GM19193 (cell line): Measurements from ENCODE around the gene STAG2.

Source experiments
- POLR2A ChIP-seq: IDR thresholded peaks from 4 replicates; pipeline ENCODE4 v1.6.1; 2011; ENCODE audit not compliant: insufficient read depth, insufficient read length; ENCODE audit errors: extremely low read depth

Gene STAG2

DNA sequence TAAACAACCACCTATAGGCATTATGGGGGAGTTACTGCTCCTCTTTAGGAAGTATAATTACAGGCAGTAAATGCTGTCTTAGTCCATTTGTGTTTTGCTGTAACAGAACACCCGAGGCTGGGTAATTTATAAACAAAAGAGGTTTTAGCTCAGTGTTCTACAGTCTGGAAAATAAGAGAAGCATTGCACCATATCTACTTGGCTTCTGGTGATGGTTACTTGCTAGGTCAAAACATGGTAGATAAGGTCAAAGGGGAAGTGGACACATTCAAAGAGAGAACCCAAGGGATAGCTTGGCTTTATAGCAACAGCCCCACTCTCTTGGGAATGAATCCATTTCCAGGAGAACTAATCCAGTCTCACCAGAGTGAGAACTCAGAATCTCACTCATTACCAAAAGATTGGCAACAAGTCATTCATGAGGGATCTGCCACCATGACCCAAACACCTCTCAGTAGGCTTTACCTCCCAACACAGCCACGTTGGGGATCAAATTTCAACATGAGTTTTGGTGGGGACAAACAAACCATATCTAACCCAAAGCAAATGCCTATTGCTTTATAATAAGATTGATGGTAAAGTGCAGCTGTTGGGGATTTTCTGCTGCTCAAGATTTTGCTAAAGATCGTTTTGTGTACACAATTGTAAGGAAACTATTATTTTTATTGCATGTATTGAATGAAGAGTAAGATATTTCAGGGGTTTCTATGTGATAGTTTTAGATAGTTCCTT, 32.6 kb downstream of the STAG2 start:
- no peak for TF ChIP-seq POLR2A

DNA sequence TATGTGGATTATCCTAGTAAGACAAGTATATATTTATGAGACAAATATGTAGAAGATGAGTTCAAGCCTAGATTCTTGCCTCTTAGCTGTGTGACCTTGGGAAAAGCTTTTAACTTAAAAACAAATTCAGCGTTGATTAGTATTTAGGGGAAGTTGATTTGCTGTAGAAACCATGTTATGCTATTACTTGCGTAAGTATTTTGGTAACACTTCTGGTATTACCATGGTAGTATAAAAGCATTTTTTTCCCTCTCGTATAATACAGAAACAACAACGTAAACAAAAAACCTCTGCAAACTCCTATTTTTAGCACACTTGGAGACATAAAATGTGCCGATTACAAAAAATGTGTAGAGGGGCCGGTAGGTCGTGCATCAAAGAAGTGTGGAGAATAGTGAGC, 33.2 kb downstream of the STAG2 start:
- TF ChIP-seq POLR2A, result no peak

DNA sequence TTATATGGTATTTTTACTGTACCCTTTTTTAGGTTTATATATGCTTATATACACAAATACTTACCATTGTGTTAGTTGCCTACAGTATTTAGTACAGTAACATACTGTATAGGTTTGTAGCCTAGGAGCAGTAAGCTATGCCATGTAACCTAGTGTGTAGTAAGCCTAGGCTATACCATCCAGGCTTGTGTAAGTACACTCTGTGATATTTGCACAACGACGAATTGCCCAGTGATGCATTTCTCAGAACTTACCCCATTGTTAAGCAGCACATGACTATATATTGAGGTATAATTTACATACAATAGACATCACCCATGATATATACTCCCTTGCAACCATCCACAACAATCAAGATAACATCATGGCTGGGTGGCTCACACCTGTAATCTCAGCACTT, 40.1 kb downstream of the STAG2 start:
- no peak for TF ChIP-seq POLR2A

DNA sequence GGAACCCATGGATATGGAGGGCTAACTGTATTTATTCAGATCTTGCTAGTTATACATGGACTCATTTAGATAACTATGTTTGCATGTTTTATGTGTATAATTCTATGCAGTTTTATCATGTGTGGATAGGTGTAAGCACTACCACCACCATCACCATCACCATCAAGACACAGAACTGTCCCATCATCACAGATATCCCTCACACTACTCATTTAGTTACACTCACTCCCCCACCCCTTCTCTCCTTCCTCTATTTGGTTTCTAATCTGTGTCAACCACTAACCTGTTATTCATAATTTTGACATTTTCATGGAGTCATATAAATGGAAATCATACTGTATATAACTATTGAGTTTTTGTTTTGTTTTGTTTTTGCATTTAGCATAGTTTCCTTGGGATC, 43.7 kb downstream of the STAG2 start:
- TF ChIP-seq POLR2A, result no peak

DNA sequence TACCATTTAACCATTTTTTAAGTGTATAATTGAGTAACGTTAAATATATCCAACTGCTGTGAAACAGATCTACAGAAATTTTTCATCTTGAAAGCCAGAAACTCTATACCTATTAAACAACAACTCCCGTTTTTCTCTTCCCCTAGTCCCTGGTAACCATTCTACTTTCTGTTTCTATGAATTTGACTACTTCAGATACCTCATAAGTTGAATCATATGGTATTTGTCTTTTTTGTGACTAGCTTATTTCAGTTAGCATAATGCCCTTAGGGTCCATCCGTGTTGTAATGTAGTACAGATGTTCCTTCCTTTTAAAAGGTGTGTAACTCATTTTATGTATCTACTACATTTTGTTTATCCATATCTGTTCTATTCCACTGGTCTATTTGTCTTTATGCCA, 48.7 kb downstream of the STAG2 start:
- no peak for TF ChIP-seq POLR2A

DNA sequence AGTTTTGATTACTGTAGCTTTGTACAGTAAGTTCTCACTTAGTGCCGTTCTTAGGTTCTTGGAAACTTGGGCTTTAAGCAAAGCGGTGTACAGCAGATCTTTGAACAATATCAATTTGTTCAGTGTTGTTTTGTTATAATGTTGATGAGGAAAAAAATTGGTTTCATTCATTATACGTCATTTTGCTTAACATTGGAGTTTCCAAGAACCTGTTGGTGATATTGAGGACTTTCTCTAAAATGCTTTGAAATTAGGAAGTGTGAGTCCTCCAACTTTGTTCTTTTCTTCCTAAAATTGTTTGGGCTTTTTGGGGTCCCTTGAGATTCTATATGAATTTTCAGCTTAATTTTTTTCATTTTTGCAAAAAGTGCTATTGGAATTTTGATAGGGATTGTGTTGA, 49.1 kb downstream of the STAG2 start:
- TF ChIP-seq POLR2A, result no peak

DNA sequence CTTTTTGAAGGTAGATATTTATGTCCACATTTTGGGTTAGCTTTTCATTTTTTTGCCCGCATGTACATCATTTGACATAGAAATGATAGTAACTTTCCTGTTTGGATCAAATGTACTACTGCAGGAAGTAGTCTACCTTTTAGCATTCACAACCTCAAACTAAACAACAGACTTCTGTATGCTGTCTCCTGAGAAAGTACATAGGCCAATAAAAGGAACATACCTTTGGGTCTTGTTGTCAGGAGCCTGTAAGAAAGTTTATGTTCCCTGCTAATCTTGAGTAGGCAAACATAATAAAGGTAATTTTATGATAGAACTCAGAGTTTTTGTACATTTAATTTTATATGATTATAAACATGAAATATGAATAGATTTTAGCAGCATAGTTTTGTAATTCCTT, 54.2 kb downstream of the STAG2 start:
- no peak for TF ChIP-seq POLR2A

- TF ChIP-seq POLR2A, result no peak
These were observed 55.3 kb downstream of the STAG2 start for GRCh38 chrX:124016825-124017224.

- TF ChIP-seq POLR2A, result no peak
These were observed 56.5 kb downstream of the STAG2 start for GRCh38 chrX:124018023-124018422.

DNA sequence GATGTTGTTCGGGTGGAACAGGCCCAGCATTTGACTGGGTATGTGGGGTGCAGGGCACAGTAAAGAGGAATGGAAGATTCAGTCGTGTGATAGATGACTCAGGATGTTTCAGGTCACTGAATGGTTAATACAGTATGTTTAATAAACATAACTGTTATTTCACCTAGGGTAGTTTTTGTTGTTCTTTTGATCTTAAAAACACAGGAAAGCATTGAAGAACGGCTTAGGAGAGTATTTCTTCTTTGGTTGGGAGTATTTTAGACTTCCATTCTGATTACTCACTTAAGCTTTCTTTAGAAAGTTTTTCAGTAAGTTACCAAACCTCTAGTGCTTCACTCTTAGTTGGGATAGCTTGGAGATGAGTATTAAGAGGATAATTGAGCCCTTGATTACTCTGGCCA, 62.3 kb downstream of the STAG2 start:
- no peak for TF ChIP-seq POLR2A

GRCh38 chrX:124026529-124026928, 65.0 kb downstream of the STAG2 start:
- TF ChIP-seq POLR2A, result no peak

GRCh38 chrX:124028182-124028581, 66.7 kb downstream of the STAG2 start:
- no peak for TF ChIP-seq POLR2A

- TF ChIP-seq POLR2A, result no peak
These were observed 69.0 kb downstream of the STAG2 start for GRCh38 chrX:124030520-124030919.

DNA sequence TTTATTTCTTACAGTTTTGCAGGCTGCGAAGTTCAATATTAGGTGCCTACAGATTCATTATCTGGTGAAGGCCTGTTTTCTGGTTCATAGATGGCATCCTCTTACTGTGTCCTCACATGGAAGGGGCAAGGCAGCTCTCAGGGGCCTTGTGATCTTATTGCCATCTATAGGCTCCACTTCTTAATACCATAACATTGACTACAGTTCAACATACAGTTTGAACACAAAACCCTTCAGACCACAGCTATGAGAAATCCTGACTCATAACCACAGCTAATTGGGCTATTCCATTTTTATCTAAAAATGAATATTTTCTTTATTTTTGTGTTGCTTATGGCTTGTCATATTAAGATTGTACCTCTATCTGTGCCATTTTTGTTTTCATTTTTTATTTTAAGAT, 72.3 kb downstream of the STAG2 start:
- TF ChIP-seq POLR2A, result no peak

- no peak for TF ChIP-seq POLR2A
These were observed 74.2 kb downstream of the STAG2 start for GRCh38 chrX:124035657-124036056.

DNA sequence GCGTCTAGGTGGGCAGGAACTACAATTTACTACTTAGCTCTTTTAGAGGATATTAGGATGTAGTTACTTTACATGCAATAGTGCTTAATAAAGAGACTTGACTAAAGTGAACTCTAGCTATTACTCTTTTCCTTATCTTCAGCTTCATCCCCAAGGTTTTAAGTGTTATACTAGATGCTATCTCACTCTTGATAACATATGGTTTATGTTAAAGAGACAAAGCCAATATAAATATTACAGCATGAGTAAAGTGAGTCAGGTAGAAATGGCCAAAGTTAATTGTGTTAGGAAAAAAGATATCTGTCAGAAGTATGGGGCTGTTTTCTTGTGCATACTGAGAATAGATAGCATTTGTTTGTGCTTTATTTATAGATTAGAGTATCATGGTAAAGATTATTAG, 80.5 kb downstream of the STAG2 start:
- no peak for TF ChIP-seq POLR2A

DNA sequence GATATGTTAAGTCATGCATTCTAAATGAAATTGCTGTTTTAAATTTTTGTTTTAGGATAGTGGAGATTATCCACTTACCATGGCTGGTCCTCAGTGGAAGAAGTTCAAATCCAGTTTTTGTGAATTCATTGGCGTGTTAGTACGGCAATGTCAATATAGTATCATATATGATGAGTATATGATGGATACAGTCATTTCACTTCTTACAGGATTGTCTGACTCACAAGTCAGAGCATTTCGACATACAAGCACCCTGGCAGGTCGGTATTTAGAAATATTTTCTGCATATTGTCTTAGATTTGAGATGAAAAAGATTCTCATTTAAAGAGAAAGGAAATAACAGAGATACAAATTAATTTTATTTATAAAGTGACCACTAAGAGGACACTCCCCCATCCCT, 83.6 kb downstream of the STAG2 start:
- TF ChIP-seq POLR2A, result no peak
